HEK293 (cell line): ENCODE measurements around the gene DCST2.

Experiments used
- CTCF ChIA-PET: fragments of 350-600 bp; formaldehyde crosslinking; extraction: SDS; loops from one replicate; lab custom pipeline; 2021; ENCODE audit warnings: antibody characterized with exemption; lab: Yijun Ruan, JAX
- POLR2A ChIA-PET: fragments of 300-600 bp; formaldehyde crosslinking; extraction: SDS; loops from one replicate; lab custom pipeline; 2020; ENCODE audit warnings: antibody characterized with exemption, inconsistent platforms; lab: Yijun Ruan, JAX
- H3K27ac ChIP-seq: fragments of 200-500 bp; sonication (Bioruptor generic); 2 replicates; pipeline ENCODE4 v1.5.1; 2014; ENCODE audit warnings: low read depth, low read length, control low read depth, inconsistent platforms; ENCODE audit errors: extremely low read depth
- H3K36me3 ChIP-seq, 2 experiments: fragments of 200-500 bp in 1 of 2; sonication (Bioruptor generic) in 1 of 2; 1 replicate in 1 of 2; 2 replicates in 1 of 2; pipeline ENCODE4 v1.5.1; 2014 to 2017; ENCODE audit warnings: inconsistent platforms in 2 of 2, low read length in 2 of 2; ENCODE audit not compliant: control insufficient read depth in 2 of 2, insufficient read depth in 1 of 2
- H3K4me1 ChIP-seq: fragments of 200-500 bp; sonication (Bioruptor generic); 2 replicates; pipeline ENCODE4 v1.5.1; 2014; ENCODE audit warnings: mild to moderate bottlenecking, low read length, inconsistent platforms; ENCODE audit not compliant: control insufficient read depth, insufficient read depth
- H3K4me3 ChIP-seq: 2 replicates; pipeline ENCODE4 v1.5.1; 2011; ENCODE audit warnings: low read depth, mild to moderate bottlenecking, control low read depth, low read length, moderate library complexity
- H3K9me3 ChIP-seq: fragments of 200-500 bp; sonication (Bioruptor generic); 2 replicates; pipeline ENCODE4 v1.5.1; 2014; ENCODE audit warnings: low read depth, low read length, inconsistent platforms; ENCODE audit not compliant: control insufficient read depth, insufficient read depth
- FEZF1 ChIP-seq: fragments of 450-650 bp; formaldehyde crosslinking; IDR thresholded peaks from 2 replicates; pipeline ENCODE4 v1.5.1; 2016; ENCODE audit warnings: missing biosample characterization, missing genetic modification characterization
- GLIS1 ChIP-seq: fragments of 450-650 bp; formaldehyde crosslinking; IDR thresholded peaks from 2 replicates; pipeline ENCODE4 v1.5.1; 2016; ENCODE audit warnings: missing biosample characterization, missing genetic modification characterization
- KLF9 ChIP-seq: fragments of 450-650 bp; formaldehyde crosslinking; IDR thresholded peaks from 2 replicates; pipeline ENCODE4 v1.5.1; 2016; ENCODE audit warnings: missing biosample characterization, missing genetic modification characterization, low read depth
- WT1 ChIP-seq: fragments of 450-650 bp; formaldehyde crosslinking; IDR thresholded peaks from 2 replicates; pipeline ENCODE4 v1.5.1; 2016; ENCODE audit warnings: missing biosample characterization, missing genetic modification characterization
- ZIC2 ChIP-seq: fragments of 450-650 bp; formaldehyde crosslinking; IDR thresholded peaks from 2 replicates; pipeline ENCODE4 v1.5.1; 2016; ENCODE audit warnings: missing biosample characterization, missing genetic modification characterization
- ZNF223 ChIP-seq: fragments of 450-650 bp; formaldehyde crosslinking; IDR thresholded peaks from 2 replicates; pipeline ENCODE4 v1.5.1; 2016; ENCODE audit warnings: missing biosample characterization, missing genetic modification characterization
- ZNF354C ChIP-seq: fragments of 450-650 bp; formaldehyde crosslinking; IDR thresholded peaks from 2 replicates; pipeline ENCODE4 v1.5.1; 2016; ENCODE audit warnings: missing biosample characterization, missing genetic modification characterization, low read depth, borderline replicate concordance
- ZNF366 ChIP-seq: fragments of 450-650 bp; formaldehyde crosslinking; conservative IDR thresholded peaks from 2 replicates; pipeline ENCODE4 v1.5.1; 2016; ENCODE audit warnings: missing biosample characterization, missing genetic modification characterization
- ZNF514 ChIP-seq: fragments of 450-650 bp; formaldehyde crosslinking; IDR thresholded peaks from 2 replicates; pipeline ENCODE4 v1.5.1; 2016; ENCODE audit warnings: missing biosample characterization, missing genetic modification characterization
- ZNF530 ChIP-seq: fragments of 450-650 bp; formaldehyde crosslinking; IDR thresholded peaks from 2 replicates; pipeline ENCODE4 v1.5.1; 2016; ENCODE audit warnings: low read depth, missing biosample characterization, missing genetic modification characterization
- ZNF830 ChIP-seq: fragments of 450-650 bp; IDR thresholded peaks from 2 replicates; pipeline ENCODE4 v1.5.0; 2018; ENCODE audit warnings: missing biosample characterization, missing genetic modification characterization, low read depth, mild to moderate bottlenecking, moderate library complexity
- TF ChIP-seq, protein P1 (sequence below): fragments of 450-650 bp; formaldehyde crosslinking; IDR thresholded peaks from 2 replicates; pipeline ENCODE4 v1.5.1; 2016; ENCODE audit warnings: missing biosample characterization, missing genetic modification characterization
- TF ChIP-seq, protein P2 (sequence below): fragments of 450-650 bp; formaldehyde crosslinking; IDR thresholded peaks from 2 replicates; pipeline ENCODE4 v1.5.1; 2016; ENCODE audit warnings: missing biosample characterization, missing genetic modification characterization, low read depth
- TF ChIP-seq, protein P3 (sequence below): fragments of 450-650 bp; formaldehyde crosslinking; IDR thresholded peaks from 2 replicates; pipeline ENCODE4 v1.5.1; 2016; ENCODE audit warnings: missing biosample characterization, missing genetic modification characterization
- TF ChIP-seq, protein P4 (sequence below): fragments of 450-650 bp; formaldehyde crosslinking; IDR thresholded peaks from 2 replicates; pipeline ENCODE4 v1.5.1; 2016; ENCODE audit warnings: missing biosample characterization, missing genetic modification characterization

DCST2 gene

DNA sequence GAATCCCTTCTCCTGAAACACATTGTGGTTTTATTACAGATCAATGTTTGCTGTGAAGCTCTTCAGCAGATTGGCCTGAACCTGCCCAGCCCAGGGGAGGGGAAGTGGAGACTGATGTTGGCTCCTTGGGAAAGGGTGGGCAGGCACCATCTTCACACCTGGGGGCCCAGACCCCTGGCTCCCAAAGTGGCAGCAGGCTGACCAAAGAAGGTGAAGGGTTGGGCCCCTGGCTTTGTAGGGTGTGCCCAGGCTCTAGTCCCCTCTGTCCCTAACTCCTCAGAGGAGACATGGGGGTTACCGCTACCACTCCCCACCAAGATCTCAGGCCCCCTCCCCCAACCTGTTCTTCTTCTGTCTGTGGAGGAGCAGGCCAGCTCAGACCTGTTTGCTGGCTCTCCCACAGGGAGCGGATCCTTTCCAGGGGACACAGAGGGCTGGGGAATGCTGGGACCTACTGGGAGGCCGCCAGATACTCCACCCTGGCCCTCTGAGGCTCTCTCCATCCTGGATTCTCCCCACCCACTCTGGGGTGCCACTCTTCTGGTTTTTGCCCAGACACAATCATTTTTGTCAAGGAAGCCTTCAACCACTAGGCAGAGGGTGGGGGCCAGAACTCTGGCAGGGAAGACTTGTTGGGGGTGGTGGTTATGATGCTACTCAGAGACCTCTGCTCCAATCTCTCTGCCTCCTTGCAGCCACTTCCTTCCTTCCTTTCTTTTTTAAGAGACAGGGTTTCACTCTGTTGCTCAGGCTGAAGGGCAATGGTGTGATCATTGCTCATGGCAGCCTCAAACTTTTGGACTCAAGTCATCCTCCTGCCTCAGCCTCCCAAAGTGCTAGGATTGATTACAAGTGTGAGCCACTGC, 40.0 kb upstream of the DCST2 start:
- Histone ChIP-seq H3K9me3 (no peaks in the 10 kb centered on the region), H3K4me3 (no peak overlapping the region), H3K27ac (no peak overlapping the region), H3K36me3 (peaks cover 0 to 5% of the 10 kb centered on the region in 2 experiments; a peak in 1 of 3 replicates), H3K4me1 (peaks cover 8% of the 10 kb centered on the region; the same call in 1 of the 2 replicates)
- TF ChIP-seq ZNF830 (tag by site-specific recombination) (no peak), ZIC2 (peak; percentile 18; the same call in 1 of the 2 replicates), GLIS1 (peak; percentile 97), ZNF354C (tag by site-specific recombination) (no peak), ZNF366 (no peak), ZNF514 (tag by site-specific recombination) (no peak)
- TF ChIP-seq, protein P1, sequence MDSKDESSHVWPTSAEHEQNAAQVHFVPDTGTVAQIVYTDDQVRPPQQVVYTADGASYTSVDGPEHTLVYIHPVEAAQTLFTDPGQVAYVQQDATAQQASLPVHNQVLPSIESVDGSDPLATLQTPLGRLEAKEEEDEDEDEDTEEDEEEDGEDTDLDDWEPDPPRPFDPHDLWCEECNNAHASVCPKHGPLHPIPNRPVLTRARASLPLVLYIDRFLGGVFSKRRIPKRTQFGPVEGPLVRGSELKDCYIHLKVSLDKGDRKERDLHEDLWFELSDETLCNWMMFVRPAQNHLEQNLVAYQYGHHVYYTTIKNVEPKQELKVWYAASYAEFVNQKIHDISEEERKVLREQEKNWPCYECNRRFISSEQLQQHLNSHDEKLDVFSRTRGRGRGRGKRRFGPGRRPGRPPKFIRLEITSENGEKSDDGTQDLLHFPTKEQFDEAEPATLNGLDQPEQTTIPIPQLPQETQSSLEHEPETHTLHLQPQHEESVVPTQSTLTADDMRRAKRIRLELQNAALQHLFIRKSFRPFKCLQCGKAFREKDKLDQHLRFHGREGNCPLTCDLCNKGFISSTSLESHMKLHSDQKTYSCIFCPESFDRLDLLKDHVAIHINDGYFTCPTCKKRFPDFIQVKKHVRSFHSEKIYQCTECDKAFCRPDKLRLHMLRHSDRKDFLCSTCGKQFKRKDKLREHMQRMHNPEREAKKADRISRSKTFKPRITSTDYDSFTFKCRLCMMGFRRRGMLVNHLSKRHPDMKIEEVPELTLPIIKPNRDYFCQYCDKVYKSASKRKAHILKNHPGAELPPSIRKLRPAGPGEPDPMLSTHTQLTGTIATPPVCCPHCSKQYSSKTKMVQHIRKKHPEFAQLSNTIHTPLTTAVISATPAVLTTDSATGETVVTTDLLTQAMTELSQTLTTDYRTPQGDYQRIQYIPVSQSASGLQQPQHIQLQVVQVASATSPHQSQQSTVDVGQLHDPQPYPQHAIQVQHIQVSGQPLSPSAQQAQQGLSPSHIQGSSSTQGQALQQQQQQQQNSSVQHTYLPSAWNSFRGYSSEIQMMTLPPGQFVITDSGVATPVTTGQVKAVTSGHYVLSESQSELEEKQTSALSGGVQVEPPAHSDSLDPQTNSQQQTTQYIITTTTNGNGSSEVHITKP (tag by site-specific recombination), result peak; percentile 56
- TF ChIP-seq, protein P2, sequence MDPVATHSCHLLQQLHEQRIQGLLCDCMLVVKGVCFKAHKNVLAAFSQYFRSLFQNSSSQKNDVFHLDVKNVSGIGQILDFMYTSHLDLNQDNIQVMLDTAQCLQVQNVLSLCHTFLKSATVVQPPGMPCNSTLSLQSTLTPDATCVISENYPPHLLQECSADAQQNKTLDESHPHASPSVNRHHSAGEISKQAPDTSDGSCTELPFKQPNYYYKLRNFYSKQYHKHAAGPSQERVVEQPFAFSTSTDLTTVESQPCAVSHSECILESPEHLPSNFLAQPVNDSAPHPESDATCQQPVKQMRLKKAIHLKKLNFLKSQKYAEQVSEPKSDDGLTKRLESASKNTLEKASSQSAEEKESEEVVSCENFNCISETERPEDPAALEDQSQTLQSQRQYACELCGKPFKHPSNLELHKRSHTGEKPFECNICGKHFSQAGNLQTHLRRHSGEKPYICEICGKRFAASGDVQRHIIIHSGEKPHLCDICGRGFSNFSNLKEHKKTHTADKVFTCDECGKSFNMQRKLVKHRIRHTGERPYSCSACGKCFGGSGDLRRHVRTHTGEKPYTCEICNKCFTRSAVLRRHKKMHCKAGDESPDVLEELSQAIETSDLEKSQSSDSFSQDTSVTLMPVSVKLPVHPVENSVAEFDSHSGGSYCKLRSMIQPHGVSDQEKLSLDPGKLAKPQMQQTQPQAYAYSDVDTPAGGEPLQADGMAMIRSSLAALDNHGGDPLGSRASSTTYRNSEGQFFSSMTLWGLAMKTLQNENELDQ (tag by site-specific recombination), result no peak
- TF ChIP-seq, protein P3, sequence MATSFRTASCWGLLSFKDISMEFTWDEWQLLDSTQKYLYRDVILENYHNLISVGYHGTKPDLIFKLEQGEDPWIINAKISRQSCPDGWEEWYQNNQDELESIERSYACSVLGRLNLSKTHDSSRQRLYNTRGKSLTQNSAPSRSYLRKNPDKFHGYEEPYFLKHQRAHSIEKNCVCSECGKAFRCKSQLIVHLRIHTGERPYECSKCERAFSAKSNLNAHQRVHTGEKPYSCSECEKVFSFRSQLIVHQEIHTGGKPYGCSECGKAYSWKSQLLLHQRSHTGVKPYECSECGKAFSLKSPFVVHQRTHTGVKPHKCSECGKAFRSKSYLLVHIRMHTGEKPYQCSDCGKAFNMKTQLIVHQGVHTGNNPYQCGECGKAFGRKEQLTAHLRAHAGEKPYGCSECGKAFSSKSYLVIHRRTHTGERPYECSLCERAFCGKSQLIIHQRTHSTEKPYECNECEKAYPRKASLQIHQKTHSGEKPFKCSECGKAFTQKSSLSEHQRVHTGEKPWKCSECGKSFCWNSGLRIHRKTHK (tag by site-specific recombination), result no peak
- TF ChIP-seq, protein P4, sequence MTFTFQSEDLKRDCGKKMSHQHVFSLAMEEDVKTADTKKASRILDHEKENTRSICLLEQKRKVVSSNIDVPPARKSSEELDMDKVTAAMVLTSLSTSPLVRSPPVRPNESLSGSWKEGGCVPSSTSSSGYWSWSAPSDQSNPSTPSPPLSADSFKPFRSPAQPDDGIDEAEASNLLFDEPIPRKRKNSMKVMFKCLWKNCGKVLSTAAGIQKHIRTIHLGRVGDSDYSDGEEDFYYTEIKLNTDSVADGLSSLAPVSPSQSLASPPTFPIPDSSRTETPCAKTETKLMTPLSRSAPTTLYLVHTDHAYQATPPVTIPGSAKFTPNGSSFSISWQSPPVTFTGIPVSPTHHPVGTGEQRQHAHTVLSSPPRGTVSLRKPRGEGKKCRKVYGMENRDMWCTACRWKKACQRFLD (tag by site-specific recombination), result no peak
- ChIA-PET CTCF (interaction anchor here (0.6 to 8.0 kb wide), 8 partner anchors 11 to 102 kb away, joined by 3 to 66 read pairs (median 4); partner anchors contain the start of gene ADAM15), POLR2A (interaction anchor here (0.7 to 2.3 kb wide), 2 partner anchors 23 to 511 kb away, joined by 3 to 6 read pairs; partner anchors contain the start of gene ADAM15)

DNA sequence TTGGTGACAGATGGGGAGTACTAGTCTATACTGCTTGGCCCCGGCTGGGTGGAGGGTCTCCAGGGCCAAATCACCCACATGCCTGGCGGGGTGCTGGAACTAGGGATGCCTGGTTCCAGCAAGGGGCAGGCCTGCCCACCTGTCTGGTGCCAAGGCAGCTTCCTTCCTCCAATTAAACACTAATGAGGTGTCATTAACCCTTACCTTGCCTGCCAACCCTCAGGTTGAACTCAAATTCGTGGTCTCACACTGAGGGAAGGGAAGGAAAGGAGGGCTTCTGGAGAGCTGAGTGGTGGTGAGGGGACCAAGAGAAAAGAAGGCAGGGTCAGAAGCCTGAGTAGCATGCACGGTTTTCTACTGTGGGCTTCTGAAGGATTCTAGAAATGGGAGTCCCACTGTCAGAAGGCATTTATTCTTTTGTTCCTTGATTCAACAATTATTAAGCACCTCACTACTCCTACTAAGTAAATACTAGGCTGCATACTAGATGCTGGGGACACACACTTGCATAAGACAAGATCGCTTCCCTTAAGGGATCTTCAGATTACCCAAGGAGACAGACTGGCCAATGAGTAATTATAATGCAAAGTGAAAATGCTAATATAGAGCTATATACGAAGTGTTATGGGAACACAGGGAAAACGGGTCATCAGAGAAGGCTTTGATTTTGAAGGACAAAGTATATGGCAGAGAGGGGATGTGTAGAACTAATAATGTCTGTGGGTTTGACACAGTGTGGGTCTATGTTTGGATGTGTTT, 39.1 kb upstream of the DCST2 start:
- ChIA-PET CTCF (interaction anchor here (0.6 to 8.0 kb wide), 6 partner anchors 11 to 95 kb away, joined by 3 to 66 read pairs (median 4); no protein-coding TSS in a partner anchor), POLR2A (interaction anchor here (0.7 to 2.3 kb wide), 3 partner anchors 22 to 512 kb away, joined by 3 to 6 read pairs (median 3); partner anchors contain the start of gene ADAM15)
- peaks cover 0 to 5% of the 10 kb centered on the region in 2 experiments; a peak in 1 of 3 replicates for H3K36me3 ChIP-seq
- H3K27ac ChIP-seq, result no peak overlapping the region
- H3K9me3 ChIP-seq, result no peaks in the 10 kb centered on the region
- no peak for TF ChIP-seq ZNF223 (tag by site-specific recombination)
- TF ChIP-seq WT1 (tag by site-specific recombination), result no peak
- TF ChIP-seq ZNF530 (tag by site-specific recombination), result no peak
- TF ChIP-seq KLF9 (tag by site-specific recombination), result no peak
- no peak for TF ChIP-seq FEZF1 (tag by site-specific recombination)
- H3K4me3 ChIP-seq, result no peak overlapping the region
- H3K4me1 ChIP-seq, result peaks cover 5% of the 10 kb centered on the region; the same call in 1 of the 2 replicates
